ENCODE data around the gene TTC24.

DNA sequence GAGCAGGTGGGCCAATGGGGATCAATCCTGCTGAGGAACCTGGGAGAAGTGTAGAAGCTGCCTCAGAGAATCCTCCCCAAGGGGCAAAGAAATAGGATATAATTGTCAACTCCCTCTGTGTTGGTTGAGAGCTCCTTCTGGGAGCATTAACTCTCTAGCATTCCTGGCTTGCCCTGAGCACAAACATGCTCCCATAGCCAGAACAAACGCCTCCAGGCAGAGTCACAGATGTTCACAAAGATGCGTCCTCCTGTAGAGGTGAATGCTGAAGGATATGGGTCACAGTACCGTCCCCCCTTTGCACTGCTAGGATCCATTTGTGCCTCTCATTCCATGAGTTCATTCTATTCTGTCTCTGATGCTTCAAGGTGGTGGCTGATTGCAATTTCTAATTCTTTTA lies 52.8 kb downstream of the TTC24 start:
- TF ChIP-seq POLR2A (IDR thresholded peaks at IDR 0.05; ENCODE audit: low read depth, low read length) (no peak), TAF1 (IDR thresholded peaks at IDR 0.05; ENCODE audit: low read depth, low read length) (no peak), POU2F2 (IDR thresholded peaks at IDR 0.05; ENCODE audit: low read depth, low read length) (no peak), POLR2AphosphoS5 (IDR thresholded peaks at IDR 0.05; ENCODE audit: low read depth, low read length) (no peak), SPI1 (IDR thresholded peaks at IDR 0.05; ENCODE audit: low read depth, low read length) (no peak)
